Measurements from ENCODE around the gene KCTD1.

DNA sequence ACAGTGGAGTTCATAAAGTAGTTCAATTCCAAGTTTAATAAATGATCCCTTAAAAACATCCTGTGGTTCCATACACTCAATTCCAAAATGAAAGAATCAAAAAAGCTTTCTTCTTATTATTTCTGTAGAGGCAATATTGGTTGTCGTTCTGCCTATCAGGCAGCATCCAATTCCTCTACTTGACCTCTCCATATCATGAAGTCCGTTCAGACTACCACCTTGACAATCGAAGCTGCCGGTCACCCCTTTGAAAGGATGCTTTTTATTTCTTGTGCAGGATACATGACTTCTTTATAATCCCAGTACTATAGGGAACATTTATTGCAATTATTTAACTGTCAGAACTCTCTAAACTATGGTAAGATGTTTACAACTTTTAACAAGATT lies 3.3 kb upstream of the KCTD1 start:
- TF ChIP-seq, protein P1, sequence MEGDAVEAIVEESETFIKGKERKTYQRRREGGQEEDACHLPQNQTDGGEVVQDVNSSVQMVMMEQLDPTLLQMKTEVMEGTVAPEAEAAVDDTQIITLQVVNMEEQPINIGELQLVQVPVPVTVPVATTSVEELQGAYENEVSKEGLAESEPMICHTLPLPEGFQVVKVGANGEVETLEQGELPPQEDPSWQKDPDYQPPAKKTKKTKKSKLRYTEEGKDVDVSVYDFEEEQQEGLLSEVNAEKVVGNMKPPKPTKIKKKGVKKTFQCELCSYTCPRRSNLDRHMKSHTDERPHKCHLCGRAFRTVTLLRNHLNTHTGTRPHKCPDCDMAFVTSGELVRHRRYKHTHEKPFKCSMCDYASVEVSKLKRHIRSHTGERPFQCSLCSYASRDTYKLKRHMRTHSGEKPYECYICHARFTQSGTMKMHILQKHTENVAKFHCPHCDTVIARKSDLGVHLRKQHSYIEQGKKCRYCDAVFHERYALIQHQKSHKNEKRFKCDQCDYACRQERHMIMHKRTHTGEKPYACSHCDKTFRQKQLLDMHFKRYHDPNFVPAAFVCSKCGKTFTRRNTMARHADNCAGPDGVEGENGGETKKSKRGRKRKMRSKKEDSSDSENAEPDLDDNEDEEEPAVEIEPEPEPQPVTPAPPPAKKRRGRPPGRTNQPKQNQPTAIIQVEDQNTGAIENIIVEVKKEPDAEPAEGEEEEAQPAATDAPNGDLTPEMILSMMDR (IDR thresholded peaks at IDR 0.05 in 4 of 5, conservative IDR thresholded peaks at IDR 0.05 in 1 of 5), result no peak
- TF ChIP-seq POLR2A (IDR thresholded peaks at IDR 0.05), result no peak
